ENCODE measurements around the gene CLEC3B. TPM values are rescaled to one million over a fixed set of nuclear protein-coding genes. Genes with fewer than 3 reads are reported as not detected.
"Not testable (repeated sequence)": the region's sequence is repeated elsewhere in the genome, so short reads cannot be mapped to it uniquely, and the experiment has no call there.

Gene CLEC3B, protein sequence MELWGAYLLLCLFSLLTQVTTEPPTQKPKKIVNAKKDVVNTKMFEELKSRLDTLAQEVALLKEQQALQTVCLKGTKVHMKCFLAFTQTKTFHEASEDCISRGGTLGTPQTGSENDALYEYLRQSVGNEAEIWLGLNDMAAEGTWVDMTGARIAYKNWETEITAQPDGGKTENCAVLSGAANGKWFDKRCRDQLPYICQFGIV
- 21.1 TPM for polyA plus RNA-seq (2013)

DNA sequence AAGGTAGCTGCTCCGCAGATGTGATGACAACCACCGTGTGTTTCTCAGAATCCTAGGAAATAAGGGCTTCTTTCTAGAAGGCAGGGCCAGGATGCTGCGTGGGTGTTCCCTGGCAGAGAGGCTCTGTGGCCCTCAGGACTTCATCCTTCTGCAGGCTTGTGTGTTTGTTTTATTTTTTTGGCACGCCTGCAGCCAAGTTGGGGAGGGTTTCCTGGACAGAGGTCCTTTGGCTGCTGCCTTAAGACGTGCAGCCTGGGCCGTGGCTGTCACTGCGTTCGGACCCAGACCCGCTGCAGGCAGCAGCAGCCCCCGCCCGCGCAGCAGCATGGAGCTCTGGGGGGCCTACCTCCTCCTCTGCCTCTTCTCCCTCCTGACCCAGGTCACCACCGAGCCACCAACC, at the start of gene CLEC3B:
TSS of gene CLEC3B (plus strand) at position 266 of the 400 bp plus-strand sequence. CDS start at position 326, 60 bp downstream.
- H3K36me3 ChIP-seq (ENCODE audit: control insufficient read depth in 4 of 4, insufficient read depth in 4 of 4, low read length in 3 of 4), result no peaks in the 10 kb centered on the region
- 2% methylated on average over 6 of the region's 13 CpGs for WGBS (ENCODE audit: insufficient coverage)
- CTCF ChIA-PET, result interaction anchor here (0.7 kb wide), 1 partner anchor 11 kb away, joined by 4 read pairs; no protein-coding TSS in a partner anchor
- H3K4me1 ChIP-seq (ENCODE audit: control extremely low read depth in 1 of 4, control insufficient read depth in 4 of 4, insufficient read depth in 4 of 4, low read length in 3 of 4), result peaks cover 0 to 48% (median 19%) of the 10 kb centered on the region in 4 experiments
- no peaks in the 10 kb centered on the region for H3K9me3 ChIP-seq (ENCODE audit: control extremely low read depth in 1 of 5, control insufficient read depth in 4 of 5, insufficient read depth in 2 of 5, low read depth in 1 of 5, low read length in 4 of 5)
- DNase-seq, result no peak
- POLR2A ChIA-PET, result no interaction called here
- H3K27ac ChIP-seq (ENCODE audit: insufficient read depth in 1 of 2, low read depth in 1 of 2, low read length in 2 of 2, poor library complexity in 1 of 2, severe bottlenecking in 2 of 2), result no peak within 1 kb of the TSS
- peak within 1 kb of the TSS in 2 of 7 experiments; percentile 46 to 61 for H3K4me3 ChIP-seq (ENCODE audit: control insufficient read depth in 1 of 7, extremely low read depth in 1 of 7, insufficient read depth in 4 of 7, low read depth in 2 of 7, low read length in 6 of 7)
- no peaks in the 10 kb centered on the region for H3K27me3 ChIP-seq (replicated peaks in 2 of 5; ENCODE audit: control insufficient read depth in 4 of 5, insufficient read depth in 5 of 5, low read length in 4 of 5)

DNA sequence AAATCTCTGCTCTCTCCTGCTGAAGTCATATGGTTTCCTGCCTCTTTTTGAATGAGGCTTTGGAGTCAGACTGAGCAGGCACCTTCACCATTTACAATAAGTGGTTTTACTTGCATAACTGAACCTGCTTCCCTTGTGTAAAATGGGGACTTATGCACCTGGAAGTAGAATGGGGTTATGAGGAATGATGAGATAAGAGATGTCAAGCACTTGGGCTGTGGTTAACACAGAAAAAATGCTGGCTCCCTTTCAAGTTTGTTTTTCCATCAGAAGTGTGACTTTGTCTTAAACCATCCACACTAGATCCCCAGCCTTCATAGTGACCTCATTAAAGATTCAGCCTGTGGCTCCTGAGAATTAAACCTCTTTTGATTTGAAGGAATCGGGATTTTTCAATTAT, 44.9 kb upstream of the CLEC3B start:
- H3K36me3 ChIP-seq (ENCODE audit: control insufficient read depth in 4 of 4, insufficient read depth in 4 of 4, low read length in 3 of 4), result peaks cover 0 to 13% (median 3%) of the 10 kb centered on the region in 4 experiments
- CTCF ChIA-PET, result interaction anchor here (1.2 to 2.5 kb wide), 2 partner anchors 11 to 55 kb away, joined by 5 to 9 read pairs; no protein-coding TSS in a partner anchor
- no peak overlapping the region for H3K27ac ChIP-seq (ENCODE audit: insufficient read depth in 1 of 2, low read depth in 1 of 2, low read length in 2 of 2, poor library complexity in 1 of 2, severe bottlenecking in 2 of 2)
- no peaks in the 10 kb centered on the region for H3K27me3 ChIP-seq (replicated peaks in 2 of 5; ENCODE audit: control insufficient read depth in 4 of 5, insufficient read depth in 5 of 5, low read length in 4 of 5)
- no peaks in the 10 kb centered on the region for H3K9me3 ChIP-seq (ENCODE audit: control extremely low read depth in 1 of 5, control insufficient read depth in 4 of 5, insufficient read depth in 2 of 5, low read depth in 1 of 5, low read length in 4 of 5)
- POLR2A ChIA-PET, result no interaction called here
- H3K4me3 ChIP-seq (ENCODE audit: control insufficient read depth in 1 of 7, extremely low read depth in 1 of 7, insufficient read depth in 4 of 7, low read depth in 2 of 7, low read length in 6 of 7), result no peak overlapping the region
- H3K4me1 ChIP-seq (ENCODE audit: control extremely low read depth in 1 of 4, control insufficient read depth in 4 of 4, insufficient read depth in 4 of 4, low read length in 3 of 4), result peaks cover 13 to 44% (median 29%) of the 10 kb centered on the region in 4 experiments
- WGBS (ENCODE audit: insufficient coverage), result no CpG with 5 or more reads among the region's 1 CpG
- DNase-seq, result peak in 1 of 3 donors; percentile 22

DNA sequence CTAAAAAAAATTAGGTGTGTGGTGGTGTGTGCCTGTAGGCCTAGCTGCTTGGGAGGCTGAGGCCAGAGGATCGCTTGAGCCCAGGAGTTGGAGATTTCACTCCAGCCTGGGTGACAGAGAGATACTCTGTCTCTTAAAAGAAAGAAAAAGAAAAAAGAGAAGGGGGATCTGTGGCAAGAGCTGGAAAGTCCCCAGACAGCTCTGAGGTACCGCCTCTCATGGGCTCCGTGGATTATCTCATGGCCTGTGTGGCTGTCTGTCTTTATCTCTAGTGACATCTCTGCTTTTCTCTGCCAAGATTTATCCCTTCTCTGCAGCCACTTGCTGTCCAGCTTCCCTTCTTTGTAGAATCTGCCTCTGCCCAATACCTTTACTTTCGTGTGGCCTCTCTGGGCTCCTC, 44.4 kb upstream of the CLEC3B start:
- Histone ChIP-seq H3K27ac (ENCODE audit: insufficient read depth in 1 of 2, low read depth in 1 of 2, low read length in 2 of 2, poor library complexity in 1 of 2, severe bottlenecking in 2 of 2) (no peak overlapping the region), H3K27me3 (replicated peaks in 2 of 5; ENCODE audit: control insufficient read depth in 4 of 5, insufficient read depth in 5 of 5, low read length in 4 of 5) (no peaks in the 10 kb centered on the region), H3K36me3 (ENCODE audit: control insufficient read depth in 4 of 4, insufficient read depth in 4 of 4, low read length in 3 of 4) (peaks cover 0 to 13% (median 3%) of the 10 kb centered on the region in 4 experiments), H3K4me1 (ENCODE audit: control extremely low read depth in 1 of 4, control insufficient read depth in 4 of 4, insufficient read depth in 4 of 4, low read length in 3 of 4) (peaks cover 13 to 41% (median 28%) of the 10 kb centered on the region in 4 experiments), H3K4me3 (ENCODE audit: control insufficient read depth in 1 of 7, extremely low read depth in 1 of 7, insufficient read depth in 4 of 7, low read depth in 2 of 7, low read length in 6 of 7) (no peak overlapping the region), H3K9me3 (ENCODE audit: control extremely low read depth in 1 of 5, control insufficient read depth in 4 of 5, insufficient read depth in 2 of 5, low read depth in 1 of 5, low read length in 4 of 5) (no peaks in the 10 kb centered on the region)
- ChIA-PET CTCF (interaction anchor here (2.5 kb wide), 1 partner anchor 11 kb away, joined by 9 read pairs; no protein-coding TSS in a partner anchor), POLR2A (interaction anchor here (0.5 kb wide), 1 partner anchor 74 kb away, joined by 5 read pairs; no protein-coding TSS in a partner anchor)
- 64% methylated on average over 3 of the region's 4 CpGs for WGBS (ENCODE audit: insufficient coverage)
- DNase-seq, result peak in 2 of 3 donors; percentile 61 to 65

DNA sequence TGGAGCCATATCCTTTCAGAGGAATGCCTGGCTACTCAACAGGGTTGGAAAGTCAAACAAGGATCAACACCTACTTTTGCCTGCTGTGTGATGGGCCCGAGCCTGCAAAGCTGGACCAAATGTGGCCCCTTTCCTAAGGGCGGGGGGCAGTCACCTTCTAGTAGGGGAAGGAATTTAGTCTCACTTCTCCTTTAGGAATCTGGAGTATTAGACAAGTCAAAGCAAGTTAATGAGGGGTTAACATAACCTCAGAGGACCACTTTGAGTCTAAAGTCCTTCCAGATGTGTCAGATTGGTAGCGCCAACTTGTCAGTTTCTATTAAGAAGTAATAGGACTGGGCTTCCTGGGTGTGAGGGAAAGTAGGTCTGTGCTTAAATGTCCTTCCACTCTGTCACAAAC, 43.3 kb upstream of the CLEC3B start:
- Histone ChIP-seq H3K4me1 (ENCODE audit: control extremely low read depth in 1 of 4, control insufficient read depth in 4 of 4, insufficient read depth in 4 of 4, low read length in 3 of 4) (peaks cover 6 to 35% (median 21%) of the 10 kb centered on the region in 4 experiments), H3K27me3 (replicated peaks in 2 of 5; ENCODE audit: control insufficient read depth in 4 of 5, insufficient read depth in 5 of 5, low read length in 4 of 5) (no peaks in the 10 kb centered on the region), H3K27ac (ENCODE audit: insufficient read depth in 1 of 2, low read depth in 1 of 2, low read length in 2 of 2, poor library complexity in 1 of 2, severe bottlenecking in 2 of 2) (no peak overlapping the region), H3K36me3 (ENCODE audit: control insufficient read depth in 4 of 4, insufficient read depth in 4 of 4, low read length in 3 of 4) (peaks cover 0 to 13% (median 3%) of the 10 kb centered on the region in 4 experiments), H3K4me3 (ENCODE audit: control insufficient read depth in 1 of 7, extremely low read depth in 1 of 7, insufficient read depth in 4 of 7, low read depth in 2 of 7, low read length in 6 of 7) (no peak overlapping the region), H3K9me3 (ENCODE audit: control extremely low read depth in 1 of 5, control insufficient read depth in 4 of 5, insufficient read depth in 2 of 5, low read depth in 1 of 5, low read length in 4 of 5) (no peaks in the 10 kb centered on the region)
- DNase-seq, result no peak
- POLR2A ChIA-PET, result no interaction called here
- CTCF ChIA-PET, result interaction anchor here (0.6 to 2.5 kb wide), 3 partner anchors 10 to 29 kb away, joined by 3 to 9 read pairs (median 3); no protein-coding TSS in a partner anchor
- 91% methylated on average over 3 of the region's 3 CpGs for WGBS (ENCODE audit: insufficient coverage)

DNA sequence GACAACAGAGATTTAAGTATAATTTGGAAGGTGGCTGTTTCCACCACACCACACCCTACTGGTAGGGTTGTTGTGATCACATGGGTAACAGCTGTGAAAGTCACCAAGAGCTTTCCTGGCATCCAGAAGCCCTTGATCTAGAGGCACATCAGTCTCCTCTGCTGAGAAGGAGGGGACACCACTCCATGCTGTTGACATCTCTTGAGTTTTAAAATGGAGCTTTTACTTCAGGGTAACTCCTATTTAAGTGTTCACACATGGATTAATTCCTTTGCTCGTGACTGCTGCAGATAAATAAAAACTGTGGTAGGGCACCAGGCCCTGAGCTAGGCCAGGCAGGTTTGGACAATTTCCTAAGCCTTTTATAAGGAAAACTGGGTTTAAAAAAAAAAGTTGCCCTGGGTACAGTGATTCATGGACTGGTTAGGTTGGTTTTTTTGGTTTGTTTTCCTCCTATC, 42.6 kb upstream of the CLEC3B start:
- DNase-seq, result no peak
- Histone ChIP-seq H3K27me3 (replicated peaks in 2 of 5; ENCODE audit: control insufficient read depth in 4 of 5, insufficient read depth in 5 of 5, low read length in 4 of 5) (no peaks in the 10 kb centered on the region), H3K4me3 (ENCODE audit: control insufficient read depth in 1 of 7, extremely low read depth in 1 of 7, insufficient read depth in 4 of 7, low read depth in 2 of 7, low read length in 6 of 7) (no peak overlapping the region), H3K9me3 (ENCODE audit: control extremely low read depth in 1 of 5, control insufficient read depth in 4 of 5, insufficient read depth in 2 of 5, low read depth in 1 of 5, low read length in 4 of 5) (no peaks in the 10 kb centered on the region), H3K27ac (ENCODE audit: insufficient read depth in 1 of 2, low read depth in 1 of 2, low read length in 2 of 2, poor library complexity in 1 of 2, severe bottlenecking in 2 of 2) (no peak overlapping the region), H3K36me3 (ENCODE audit: control insufficient read depth in 4 of 4, insufficient read depth in 4 of 4, low read length in 3 of 4) (peaks cover 0 to 13% (median 3%) of the 10 kb centered on the region in 4 experiments), H3K4me1 (ENCODE audit: control extremely low read depth in 1 of 4, control insufficient read depth in 4 of 4, insufficient read depth in 4 of 4, low read length in 3 of 4) (peaks cover 4 to 35% (median 23%) of the 10 kb centered on the region in 4 experiments)
- ChIA-PET CTCF (interaction anchor here (0.6 to 2.5 kb wide), 3 partner anchors 9 to 28 kb away, joined by 3 to 9 read pairs (median 3); no protein-coding TSS in a partner anchor), POLR2A (no interaction called here)
- WGBS (ENCODE audit: insufficient coverage), result 100% methylated on average over 1 of the region's 1 CpG

DNA sequence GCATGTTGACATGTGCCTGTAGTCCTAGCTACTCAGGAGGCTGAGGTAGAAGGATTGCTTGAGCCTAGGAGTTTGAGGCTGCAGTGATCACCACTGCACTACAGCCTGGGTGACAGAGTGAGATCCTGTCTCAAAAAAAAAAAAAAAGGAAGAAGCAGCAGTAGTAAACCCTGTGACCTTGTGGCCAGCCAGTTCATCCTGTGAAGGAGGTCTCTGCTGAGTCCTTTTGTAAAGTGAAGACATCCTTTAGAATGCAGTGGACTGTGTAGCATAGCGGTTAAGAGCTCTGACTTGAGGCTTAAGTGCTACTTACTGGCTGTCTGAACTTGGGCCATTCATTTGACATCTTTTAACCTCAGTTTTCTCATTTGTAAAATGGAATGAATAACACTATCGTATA, 41.8 kb upstream of the CLEC3B start:
- no peak for DNase-seq
- WGBS (ENCODE audit: insufficient coverage), result no CpG with 5 or more reads among the region's 2 CpGs
- H3K27me3 ChIP-seq (replicated peaks in 2 of 5; ENCODE audit: control insufficient read depth in 4 of 5, insufficient read depth in 5 of 5, low read length in 4 of 5), result no peaks in the 10 kb centered on the region
- POLR2A ChIA-PET, result no interaction called here
- CTCF ChIA-PET, result interaction anchor here (0.6 to 1.4 kb wide), 6 partner anchors 9 to 524 kb away, joined by 3 to 5 read pairs (median 3); no protein-coding TSS in a partner anchor
- H3K36me3 ChIP-seq (ENCODE audit: control insufficient read depth in 4 of 4, insufficient read depth in 4 of 4, low read length in 3 of 4), result peaks cover 3 to 18% (median 6%) of the 10 kb centered on the region in 4 experiments
- H3K27ac ChIP-seq (ENCODE audit: insufficient read depth in 1 of 2, low read depth in 1 of 2, low read length in 2 of 2, poor library complexity in 1 of 2, severe bottlenecking in 2 of 2), result no peak overlapping the region
- no peaks in the 10 kb centered on the region for H3K9me3 ChIP-seq (ENCODE audit: control extremely low read depth in 1 of 5, control insufficient read depth in 4 of 5, insufficient read depth in 2 of 5, low read depth in 1 of 5, low read length in 4 of 5)
- peaks cover 4 to 33% (median 22%) of the 10 kb centered on the region in 4 experiments for H3K4me1 ChIP-seq (ENCODE audit: control extremely low read depth in 1 of 4, control insufficient read depth in 4 of 4, insufficient read depth in 4 of 4, low read length in 3 of 4)
- no peak overlapping the region for H3K4me3 ChIP-seq (ENCODE audit: control insufficient read depth in 1 of 7, extremely low read depth in 1 of 7, insufficient read depth in 4 of 7, low read depth in 2 of 7, low read length in 6 of 7)

DNA sequence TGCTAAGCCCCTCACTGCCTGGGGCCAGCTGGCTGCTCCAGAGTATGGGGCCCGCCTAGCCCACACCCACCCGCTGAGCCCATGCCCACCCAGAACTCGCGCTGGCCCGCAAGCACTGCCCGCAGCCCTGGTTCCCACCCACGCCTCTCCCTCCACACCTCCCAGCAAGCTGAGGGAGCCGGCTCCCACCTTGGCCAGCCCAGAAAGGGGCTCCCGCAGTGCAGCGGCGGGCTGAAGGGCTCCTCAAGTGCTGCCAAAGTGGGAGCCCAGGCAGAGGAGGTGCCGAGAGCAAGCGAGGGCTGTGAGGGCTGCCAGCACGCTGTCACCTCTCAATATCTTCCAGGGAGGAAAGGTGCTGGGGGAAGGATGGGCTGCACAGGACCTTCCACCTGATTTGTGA, 39.8 kb upstream of the CLEC3B start:
- WGBS (ENCODE audit: insufficient coverage), result 100% methylated on average over 1 of the region's 14 CpGs
- Histone ChIP-seq H3K4me1 (ENCODE audit: control extremely low read depth in 1 of 4, control insufficient read depth in 4 of 4, insufficient read depth in 4 of 4, low read length in 3 of 4) (peaks cover 1 to 17% (median 12%) of the 10 kb centered on the region in 4 experiments), H3K36me3 (ENCODE audit: control insufficient read depth in 4 of 4, insufficient read depth in 4 of 4, low read length in 3 of 4) (peaks cover 11 to 37% (median 20%) of the 10 kb centered on the region in 4 experiments)
- H3K27ac ChIP-seq (ENCODE audit: insufficient read depth in 1 of 2, low read depth in 1 of 2, low read length in 2 of 2, poor library complexity in 1 of 2, severe bottlenecking in 2 of 2); H3K4me3 ChIP-seq (ENCODE audit: control insufficient read depth in 1 of 7, extremely low read depth in 1 of 7, insufficient read depth in 4 of 7, low read depth in 2 of 7, low read length in 6 of 7); POLR2A ChIA-PET; DNase-seq; H3K9me3 ChIP-seq (ENCODE audit: control extremely low read depth in 1 of 5, control insufficient read depth in 4 of 5, insufficient read depth in 2 of 5, low read depth in 1 of 5, low read length in 4 of 5); H3K27me3 ChIP-seq (replicated peaks in 2 of 5; ENCODE audit: control insufficient read depth in 4 of 5, insufficient read depth in 5 of 5, low read length in 4 of 5): not testable (repeated sequence)
- CTCF ChIA-PET, result interaction anchor here (0.9 to 5.0 kb wide), 7 partner anchors 9 to 55 kb away, joined by 3 to 24 read pairs (median 3); partner anchors contain the start of genes EXOSC7 and ZDHHC3
